ENCODE measurements around the gene EPG5.

DNA sequence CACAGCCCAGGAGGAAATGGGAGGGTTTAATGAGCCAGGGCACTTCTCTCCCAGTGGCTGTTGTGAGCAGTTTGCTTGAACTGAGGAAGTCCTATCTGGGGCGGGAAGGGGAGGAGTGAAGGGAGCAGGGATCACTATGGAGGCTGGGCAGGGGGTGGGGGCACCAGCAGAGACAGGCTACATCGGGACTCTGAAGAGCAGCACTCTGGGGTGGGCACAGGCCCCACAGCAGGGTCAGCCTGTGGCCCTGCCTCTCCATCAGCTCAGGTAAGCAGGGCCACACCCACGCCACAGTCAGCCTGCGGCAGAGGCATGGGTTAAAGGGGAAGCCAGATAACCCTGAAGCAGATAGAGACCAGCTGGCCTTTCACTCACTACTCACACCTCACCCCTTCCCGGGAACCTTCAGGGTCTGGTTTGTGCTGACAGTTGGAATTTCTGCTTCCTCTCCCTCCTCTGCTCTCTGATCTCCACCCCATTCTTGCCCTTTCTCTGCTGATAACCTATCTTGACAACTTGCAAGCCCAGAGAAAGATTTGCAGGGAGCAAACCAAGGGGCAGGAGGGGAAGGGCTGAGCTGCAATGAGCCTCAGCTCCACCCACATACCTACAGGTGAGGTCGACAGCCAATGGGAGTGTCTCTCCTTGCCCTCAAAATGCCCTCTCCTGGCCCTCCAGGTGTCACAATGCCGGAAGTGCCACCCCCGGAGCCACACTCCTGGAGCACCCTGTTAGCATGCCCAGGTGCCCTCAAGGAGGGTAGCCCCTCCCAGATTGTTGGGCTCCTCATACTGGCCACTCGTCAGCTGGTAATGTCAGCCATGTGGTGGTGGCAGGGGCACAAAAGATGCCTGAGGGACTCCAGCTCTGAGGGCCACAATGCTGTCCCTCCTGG, 138.0 kb downstream of the EPG5 start:
- TF ChIP-seq, protein P1, sequence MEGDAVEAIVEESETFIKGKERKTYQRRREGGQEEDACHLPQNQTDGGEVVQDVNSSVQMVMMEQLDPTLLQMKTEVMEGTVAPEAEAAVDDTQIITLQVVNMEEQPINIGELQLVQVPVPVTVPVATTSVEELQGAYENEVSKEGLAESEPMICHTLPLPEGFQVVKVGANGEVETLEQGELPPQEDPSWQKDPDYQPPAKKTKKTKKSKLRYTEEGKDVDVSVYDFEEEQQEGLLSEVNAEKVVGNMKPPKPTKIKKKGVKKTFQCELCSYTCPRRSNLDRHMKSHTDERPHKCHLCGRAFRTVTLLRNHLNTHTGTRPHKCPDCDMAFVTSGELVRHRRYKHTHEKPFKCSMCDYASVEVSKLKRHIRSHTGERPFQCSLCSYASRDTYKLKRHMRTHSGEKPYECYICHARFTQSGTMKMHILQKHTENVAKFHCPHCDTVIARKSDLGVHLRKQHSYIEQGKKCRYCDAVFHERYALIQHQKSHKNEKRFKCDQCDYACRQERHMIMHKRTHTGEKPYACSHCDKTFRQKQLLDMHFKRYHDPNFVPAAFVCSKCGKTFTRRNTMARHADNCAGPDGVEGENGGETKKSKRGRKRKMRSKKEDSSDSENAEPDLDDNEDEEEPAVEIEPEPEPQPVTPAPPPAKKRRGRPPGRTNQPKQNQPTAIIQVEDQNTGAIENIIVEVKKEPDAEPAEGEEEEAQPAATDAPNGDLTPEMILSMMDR (IDR thresholded peaks at IDR 0.05; ENCODE audit: low read length), result no peak
- no peak for TF ChIP-seq EZH2 (IDR thresholded peaks at IDR 0.05; ENCODE audit: borderline replicate concordance, low read length)

Measured in OCI-LY1 (cell line).